Measurements from ENCODE around the gene UNC119B.

Gene UNC119B

DNA sequence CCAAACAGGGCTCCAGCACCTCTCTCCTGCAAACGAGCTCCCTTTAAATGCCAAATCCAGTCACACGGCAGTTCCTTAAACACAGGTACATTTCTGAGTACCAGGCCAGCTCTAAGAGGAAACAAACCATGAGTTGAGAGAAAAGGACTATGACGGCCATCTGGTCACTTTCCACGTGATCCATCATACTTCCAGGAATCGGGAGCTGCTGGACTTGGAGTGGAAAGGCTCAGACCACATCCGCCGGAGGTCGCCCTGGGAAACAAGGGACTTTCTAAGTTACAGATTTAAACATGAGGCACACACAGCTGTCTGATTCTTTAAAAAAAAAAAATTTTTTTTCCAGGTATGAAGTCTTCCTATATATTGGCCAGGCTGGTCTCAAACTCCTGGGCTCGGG lies 54.6 kb downstream of the UNC119B start:
- TF ChIP-seq, protein P1, sequence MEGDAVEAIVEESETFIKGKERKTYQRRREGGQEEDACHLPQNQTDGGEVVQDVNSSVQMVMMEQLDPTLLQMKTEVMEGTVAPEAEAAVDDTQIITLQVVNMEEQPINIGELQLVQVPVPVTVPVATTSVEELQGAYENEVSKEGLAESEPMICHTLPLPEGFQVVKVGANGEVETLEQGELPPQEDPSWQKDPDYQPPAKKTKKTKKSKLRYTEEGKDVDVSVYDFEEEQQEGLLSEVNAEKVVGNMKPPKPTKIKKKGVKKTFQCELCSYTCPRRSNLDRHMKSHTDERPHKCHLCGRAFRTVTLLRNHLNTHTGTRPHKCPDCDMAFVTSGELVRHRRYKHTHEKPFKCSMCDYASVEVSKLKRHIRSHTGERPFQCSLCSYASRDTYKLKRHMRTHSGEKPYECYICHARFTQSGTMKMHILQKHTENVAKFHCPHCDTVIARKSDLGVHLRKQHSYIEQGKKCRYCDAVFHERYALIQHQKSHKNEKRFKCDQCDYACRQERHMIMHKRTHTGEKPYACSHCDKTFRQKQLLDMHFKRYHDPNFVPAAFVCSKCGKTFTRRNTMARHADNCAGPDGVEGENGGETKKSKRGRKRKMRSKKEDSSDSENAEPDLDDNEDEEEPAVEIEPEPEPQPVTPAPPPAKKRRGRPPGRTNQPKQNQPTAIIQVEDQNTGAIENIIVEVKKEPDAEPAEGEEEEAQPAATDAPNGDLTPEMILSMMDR (IDR thresholded peaks at IDR 0.05; ENCODE audit: low read depth, low read length) = no peak
- DNase-seq (ENCODE audit: low read depth in 2 of 2) = no peak
- H3K4me3 ChIP-seq (replicated peaks in 1 of 2; ENCODE audit: low read depth in 2 of 2, low read length in 2 of 2) = no peak overlapping the region

DNA sequence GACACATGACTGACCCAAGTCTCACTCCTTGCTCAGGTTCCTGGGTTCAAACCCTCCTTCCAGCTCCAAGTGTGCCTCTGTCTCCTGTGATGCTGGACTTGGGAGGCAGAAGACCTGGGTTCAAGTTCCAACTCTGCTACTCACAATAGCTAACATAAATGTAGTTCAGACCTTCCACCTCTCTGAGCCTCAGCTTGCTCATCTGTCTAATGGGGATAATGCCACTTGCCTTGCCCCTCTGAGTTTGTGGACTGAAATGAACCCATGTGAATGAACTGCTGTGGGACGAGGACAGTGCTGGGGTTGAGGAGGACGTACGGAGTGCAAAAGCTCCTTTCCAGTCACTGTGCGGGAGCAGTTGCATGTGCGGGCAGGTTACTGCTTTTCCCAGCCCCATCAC lies 56.3 kb downstream of the UNC119B start:
- TF ChIP-seq, protein P1 (IDR thresholded peaks at IDR 0.05; ENCODE audit: low read depth, low read length) = no peak

DNA sequence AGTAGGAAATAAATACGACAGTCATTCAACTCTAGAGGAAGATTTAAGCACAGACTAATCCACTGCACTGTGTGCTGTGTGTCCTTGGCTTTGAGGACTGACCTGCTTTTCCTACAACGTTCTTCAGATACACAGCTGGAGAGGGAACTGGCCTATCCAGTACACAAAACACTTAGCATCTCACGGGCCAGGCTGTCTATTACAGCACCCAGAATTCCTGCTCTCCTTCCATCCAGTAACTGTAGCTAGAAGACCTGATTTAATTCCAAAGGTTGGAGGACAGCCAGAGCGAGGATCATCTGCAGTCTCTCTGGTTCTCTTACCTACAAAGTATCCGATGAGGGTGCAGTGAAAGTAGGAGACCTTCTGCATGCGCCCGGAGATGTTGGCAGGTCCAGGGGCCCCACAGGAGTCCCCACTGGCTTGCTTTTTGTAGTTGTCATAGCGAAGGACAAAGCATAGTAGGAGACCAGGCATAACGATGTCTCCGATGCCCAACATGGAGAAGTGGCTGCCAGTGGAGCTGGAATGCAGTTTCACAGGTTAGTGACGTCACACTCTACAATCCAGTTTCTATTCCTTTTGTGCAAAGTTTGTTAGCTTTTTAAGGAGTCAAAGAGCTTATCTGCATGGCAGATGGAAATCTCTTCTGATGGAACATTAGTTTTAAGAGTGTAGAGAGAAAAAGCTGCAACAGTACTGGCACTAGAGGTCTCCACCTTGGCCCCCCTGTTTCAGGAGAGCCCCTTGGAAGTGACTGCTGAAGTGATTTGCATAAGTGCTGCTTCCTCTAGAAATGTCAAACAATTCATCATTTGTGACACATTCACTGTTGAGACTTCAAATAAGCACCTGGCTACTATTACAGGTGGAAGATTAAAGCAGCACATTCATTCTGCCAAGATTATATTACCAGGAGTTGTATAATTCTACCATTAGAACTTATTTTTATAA lies 57.1 kb downstream of the UNC119B start:
- no peak for DNase-seq (ENCODE audit: low read depth in 2 of 2)
- TF ChIP-seq, protein P1 (IDR thresholded peaks at IDR 0.05; ENCODE audit: low read depth, low read length) = no peak
- no peak overlapping the region for H3K4me3 ChIP-seq (replicated peaks in 1 of 2; ENCODE audit: low read depth in 2 of 2, low read length in 2 of 2)

More for the DNA sequence above, 56.3 kb downstream of the UNC119B start:
- DNase-seq (ENCODE audit: low read depth in 2 of 2) = no peak
- no peak overlapping the region for H3K4me3 ChIP-seq (replicated peaks in 1 of 2; ENCODE audit: low read depth in 2 of 2, low read length in 2 of 2)

DNA sequence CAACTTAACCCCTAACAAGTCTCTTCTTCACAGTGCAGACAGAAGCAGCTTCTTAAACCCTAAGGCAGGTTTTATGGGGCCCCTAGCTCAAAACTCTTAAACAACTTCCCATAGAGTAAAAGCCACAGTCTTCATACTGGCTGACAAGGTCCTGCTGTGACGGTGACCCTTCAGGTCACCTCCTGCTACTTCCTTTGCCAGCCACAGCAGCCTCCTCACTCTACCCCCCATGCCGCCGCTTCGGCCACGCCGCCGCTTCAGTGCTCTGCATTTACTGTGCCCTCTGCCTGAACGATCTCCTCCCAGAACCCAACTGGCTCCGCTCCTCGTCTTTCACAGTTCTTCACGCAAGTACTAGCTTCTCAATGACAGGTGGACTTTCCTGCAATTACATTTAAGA lies 60.8 kb downstream of the UNC119B start:
- no peak for DNase-seq (ENCODE audit: low read depth in 2 of 2)
- TF ChIP-seq, protein P1 (IDR thresholded peaks at IDR 0.05; ENCODE audit: low read depth, low read length) = no peak
- H3K4me3 ChIP-seq (replicated peaks in 1 of 2; ENCODE audit: low read depth in 2 of 2, low read length in 2 of 2) = no peak overlapping the region
